DMS53 treated with DMSO at 0.1 percent for 48 hours (cell line): ENCODE measurements around the gene SWT1.

ENCODE experiments used
- DNase-seq: peaks from one replicate; lab custom pipeline; 2025; ENCODE audit not compliant: unreplicated experiment; lab: John Stamatoyannopoulos, UW

The SWT1 gene

DNA sequence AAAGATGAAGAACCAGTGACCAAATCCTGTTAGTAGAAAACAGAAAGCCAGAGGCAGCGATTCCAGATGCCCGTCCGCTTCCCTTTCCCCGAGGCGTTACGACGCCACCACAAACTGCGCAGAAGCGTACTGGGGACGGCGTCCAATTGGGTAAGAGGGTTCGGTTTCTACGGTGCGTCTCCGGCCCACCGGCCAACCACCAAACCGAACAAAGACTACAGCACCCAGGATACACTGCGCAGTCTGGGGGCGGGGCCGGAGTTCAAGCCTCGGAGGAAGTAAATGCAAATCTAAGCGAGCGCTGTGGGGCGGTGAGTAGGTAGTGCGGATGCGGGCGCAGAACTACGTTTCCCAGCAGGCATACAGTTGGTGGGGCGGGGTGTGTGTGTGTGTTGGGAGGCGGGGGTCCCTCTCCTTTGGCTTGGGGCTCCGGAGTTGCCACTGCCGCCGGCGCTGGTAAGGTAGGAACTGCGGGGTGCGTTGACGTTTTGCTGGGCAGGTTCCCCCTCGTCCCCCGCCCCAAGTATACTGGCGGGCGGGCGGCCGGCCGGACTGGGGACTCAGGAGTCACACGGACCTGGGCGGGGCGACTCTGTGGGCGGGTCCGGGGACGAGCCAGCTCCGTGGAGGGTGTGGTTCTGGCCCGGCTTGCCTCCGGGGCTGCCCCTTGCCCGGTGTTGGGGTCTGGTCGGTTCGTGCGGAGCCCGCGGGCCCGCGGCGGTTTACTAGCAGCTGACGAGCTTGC lies at the start of gene SWT1, which contains the start of gene TRMT1L:
Gene SWT1 (plus strand): TSS at position 314 of the 745 bp plus-strand sequence. CDS start 3,675 bp downstream, outside the sequence.
Gene TRMT1L (minus strand): TSS at position 100 of the 745 bp plus-strand sequence. CDS start 241 bp downstream, outside the sequence.
- DNase-seq: peak; percentile 97

GRCh38 chr1:185108321-185108720 lies 48.6 kb upstream of the SWT1 start:
- no peak for DNase-seq

GRCh38 chr1:185110145-185110544 lies 46.8 kb upstream of the SWT1 start:
- DNase-seq: no peak

- DNase-seq: no peak
Measured at GRCh38 chr1:185111873-185112272, 45.1 kb upstream of the SWT1 start.

- DNase-seq: no peak
Measured at GRCh38 chr1:185112356-185112755, 44.6 kb upstream of the SWT1 start.

DNA sequence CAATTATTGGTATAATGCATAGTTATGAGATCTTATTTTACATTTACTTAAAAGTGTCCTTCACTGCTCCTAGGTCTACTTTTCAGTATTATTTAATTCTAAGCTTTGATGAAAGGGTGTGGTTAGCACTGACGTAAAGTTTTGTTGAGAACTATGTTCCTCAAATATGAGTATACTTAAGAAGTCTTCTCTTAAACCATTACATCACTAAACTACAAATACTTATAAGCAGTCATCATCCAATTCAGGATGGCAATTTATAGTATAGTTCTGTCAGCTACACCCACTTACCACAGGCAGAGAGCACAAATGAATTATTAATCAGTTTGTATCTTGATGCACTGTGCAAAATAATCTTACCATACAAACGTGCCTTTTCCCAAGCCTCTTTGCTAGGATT lies 27.3 kb upstream of the SWT1 start:
- DNase-seq: no peak

- DNase-seq: no peak
Measured at GRCh38 chr1:185132534-185132933, 24.4 kb upstream of the SWT1 start.

GRCh38 chr1:185137896-185138545 lies 18.9 kb upstream of the SWT1 start:
- DNase-seq: no peak

GRCh38 chr1:185139246-185139645 lies 17.7 kb upstream of the SWT1 start:
- no peak for DNase-seq

DNA sequence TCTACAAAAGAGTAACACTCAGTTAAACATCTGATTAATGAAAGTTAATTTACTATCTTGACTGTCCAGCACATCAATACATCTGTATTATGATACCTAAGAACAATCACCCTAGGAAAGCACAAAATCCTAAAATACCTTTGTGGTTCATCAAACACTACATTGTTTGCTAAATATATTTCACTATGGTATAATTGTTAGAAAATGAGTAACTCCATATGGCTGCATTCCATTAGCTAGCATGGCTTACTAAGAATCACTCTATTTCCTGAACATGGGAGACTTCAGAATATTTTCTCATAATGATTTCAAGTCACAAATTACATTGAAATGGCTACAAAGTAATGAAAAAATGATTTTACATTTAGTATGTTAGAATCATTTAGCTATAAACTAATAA lies 12.7 kb upstream of the SWT1 start:
- no peak for DNase-seq

GRCh38 chr1:185151215-185151614 lies 5.8 kb upstream of the SWT1 start:
- no peak for DNase-seq

- no peak for DNase-seq
Measured at GRCh38 chr1:185152187-185152767, 4.7 kb upstream of the SWT1 start.

GRCh38 chr1:185154912-185155513 lies 2.0 kb upstream of the SWT1 start:
- peak; percentile 1 for DNase-seq

DNA sequence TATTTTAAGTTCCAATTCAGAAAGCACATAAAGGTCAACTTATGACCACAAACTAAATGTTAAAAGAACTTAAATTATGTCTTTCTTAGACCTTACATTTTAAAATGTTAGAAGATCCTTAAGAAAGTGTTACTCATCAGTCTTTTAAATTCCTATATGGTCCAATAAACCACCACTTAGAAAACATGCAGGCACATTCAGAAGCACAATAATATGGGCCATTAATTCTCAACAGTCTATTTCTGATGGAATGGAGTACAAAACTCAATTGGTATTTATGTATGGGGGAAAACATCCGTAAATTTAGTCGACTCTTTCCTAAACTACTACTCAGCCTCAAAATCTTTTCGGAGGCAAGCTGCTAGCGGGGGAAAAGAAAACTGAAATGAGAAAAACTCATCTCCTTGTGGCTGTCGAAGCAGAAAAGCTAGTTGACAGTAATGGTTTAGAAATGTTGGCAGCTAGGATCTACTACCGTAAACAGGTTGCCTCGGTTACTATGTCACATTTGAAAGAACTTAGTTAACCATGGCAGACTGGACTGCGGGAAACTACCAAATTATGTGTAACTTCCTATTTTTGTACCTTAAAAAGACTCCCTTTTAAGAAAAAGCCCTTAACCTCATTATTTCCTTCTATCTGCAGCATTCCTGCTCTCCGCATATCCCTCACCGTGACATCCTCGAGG lies 1.2 kb upstream of the SWT1 start:
- DNase-seq: no peak

GRCh38 chr1:185156288-185156853 lies 596 bp upstream of the SWT1 start:
- DNase-seq: peak; percentile 11

DNA sequence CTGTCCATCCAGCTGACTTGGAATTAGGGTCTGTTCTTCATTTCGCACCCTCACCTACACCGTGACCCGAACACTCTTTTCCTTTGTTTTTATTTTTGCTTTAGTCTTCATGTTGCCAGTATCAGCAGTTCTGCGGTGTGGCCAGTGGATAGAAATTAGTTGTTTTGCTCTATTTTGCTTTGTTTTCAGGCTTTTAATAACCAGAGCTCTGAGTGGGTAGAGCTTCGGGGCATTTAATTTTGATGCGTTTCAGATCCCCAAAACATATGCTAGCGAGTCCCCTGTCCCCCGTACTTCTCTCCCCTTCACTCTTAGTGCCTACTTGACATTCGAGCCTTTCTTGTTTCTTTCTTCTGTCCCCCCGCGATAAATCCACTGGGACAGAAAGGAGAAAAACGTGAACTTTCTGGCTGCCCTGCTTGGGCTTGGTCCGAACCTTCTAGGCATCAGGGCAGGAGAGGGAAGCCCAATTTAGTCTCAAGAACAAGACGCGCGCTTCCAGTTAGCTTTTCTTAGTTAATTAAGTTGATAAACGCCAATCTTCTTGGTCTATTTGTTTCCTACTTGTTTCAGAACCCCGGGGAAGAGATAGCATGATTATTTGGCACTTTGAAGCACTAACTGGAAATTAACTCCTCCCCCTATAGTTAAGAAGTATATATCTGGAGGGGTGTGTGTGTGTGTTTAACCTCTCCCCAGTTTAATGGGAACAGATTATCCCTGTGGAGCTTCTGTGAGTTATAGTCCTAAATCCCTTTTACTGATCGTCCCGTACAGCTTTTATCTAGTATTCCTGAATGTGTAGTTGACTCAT lies 839 bp downstream of the SWT1 start:
- peak; percentile 4 for DNase-seq

- no peak for DNase-seq
Measured at GRCh38 chr1:185158800-185159199, 1.8 kb downstream of the SWT1 start.

GRCh38 chr1:185159966-185160365 lies 3.0 kb downstream of the SWT1 start:
- no peak for DNase-seq

DNA sequence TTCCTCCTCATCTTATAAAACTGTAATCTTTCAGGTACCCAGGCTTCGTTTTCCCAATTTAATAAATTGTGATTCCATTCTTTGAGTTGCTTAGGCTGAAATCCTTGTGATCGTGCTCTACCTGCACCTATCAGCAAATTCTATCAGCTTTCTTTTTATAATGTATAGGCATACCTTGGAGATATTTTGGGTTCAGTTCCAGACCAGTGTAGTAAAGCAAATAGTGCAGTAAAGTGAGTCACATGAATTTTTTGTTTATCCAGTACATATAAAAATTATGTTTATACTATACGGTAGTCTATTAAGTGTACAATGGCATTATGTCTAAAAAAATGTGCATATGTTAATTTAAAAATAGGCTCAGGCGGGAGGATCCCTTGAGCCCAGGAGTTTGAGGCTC lies 5.5 kb downstream of the SWT1 start:
- no peak for DNase-seq

GRCh38 chr1:185166106-185166505 lies 9.1 kb downstream of the SWT1 start:
- DNase-seq: no peak
